HG03565 (cell line): ENCODE measurements around the gene DPAGT1.
"Not testable (repeated sequence)": the region's sequence is repeated elsewhere in the genome, so short reads cannot be mapped to it uniquely, and the experiment has no call there.

Source experiments
- ATAC-seq: cut with Tn5 transposase; IDR thresholded peaks from one replicate; pipeline ENCODE4 v1.9.1; 2021; ENCODE audit warnings: mild to moderate bottlenecking, moderate library complexity; ENCODE audit not compliant: unreplicated experiment

The DPAGT1 gene

GRCh38 chr11:119062779-119063178, 38.9 kb downstream of the DPAGT1 start:
- ATAC-seq = no peak

- no peak for ATAC-seq
Observed at GRCh38 chr11:119061256-119061655, 40.4 kb downstream of the DPAGT1 start.

GRCh38 chr11:119059128-119059527, 42.5 kb downstream of the DPAGT1 start:
- not testable (repeated sequence) for ATAC-seq

GRCh38 chr11:119057000-119057769, 44.5 kb downstream of the DPAGT1 start, which contains the start of gene HYOU1:
HYOU1 (minus strand) TSS chr11:119057205; CDS start chr11:119056160, 1,045 bp downstream.
- peak; percentile 81 for ATAC-seq

GRCh38 chr11:119056421-119056999, 45.1 kb downstream of the DPAGT1 start:
- peak; percentile 2 for ATAC-seq

- no peak for ATAC-seq
Observed at GRCh38 chr11:119055901-119056300, 45.8 kb downstream of the DPAGT1 start.

- no peak for ATAC-seq
Observed at GRCh38 chr11:119054418-119054817, 47.2 kb downstream of the DPAGT1 start.

- ATAC-seq = no peak
Observed at GRCh38 chr11:119052163-119052814, 49.4 kb downstream of the DPAGT1 start.

- ATAC-seq = no peak
Observed at GRCh38 chr11:119051440-119052162, 50.1 kb downstream of the DPAGT1 start.

GRCh38 chr11:119049081-119049480, 52.6 kb downstream of the DPAGT1 start:
- no peak for ATAC-seq

- no peak for ATAC-seq
Observed at GRCh38 chr11:119048644-119049043, 53.0 kb downstream of the DPAGT1 start.

- ATAC-seq = no peak
Observed at GRCh38 chr11:119047205-119047604, 54.4 kb downstream of the DPAGT1 start.
